LHCN-M2 (cell line): Measurements from ENCODE around the gene GNG4. TPM values are rescaled to one million over a fixed set of nuclear protein-coding genes. Genes with fewer than 3 reads are reported as not detected.
"Not testable (repeated sequence)": the region's sequence is repeated elsewhere in the genome, so short reads cannot be mapped to it uniquely, and the experiment has no call there.

Source experiments
- DNase-seq: peaks from one replicate; pipeline ENCODE4 v3.0.0-alpha.2; 2012; ENCODE audit warnings: low read depth
- total RNA-seq: library from RNA; depleted of rRNA; stranded (reverse); fragments of >200 nt; gene quantifications from 2 replicates; pipeline ENCODE4 v1.2.3, GENCODE V29; 2014

Gene GNG4
- total RNA-seq, 1 experiment from 2014 or later, result 0.11 TPM

DNA sequence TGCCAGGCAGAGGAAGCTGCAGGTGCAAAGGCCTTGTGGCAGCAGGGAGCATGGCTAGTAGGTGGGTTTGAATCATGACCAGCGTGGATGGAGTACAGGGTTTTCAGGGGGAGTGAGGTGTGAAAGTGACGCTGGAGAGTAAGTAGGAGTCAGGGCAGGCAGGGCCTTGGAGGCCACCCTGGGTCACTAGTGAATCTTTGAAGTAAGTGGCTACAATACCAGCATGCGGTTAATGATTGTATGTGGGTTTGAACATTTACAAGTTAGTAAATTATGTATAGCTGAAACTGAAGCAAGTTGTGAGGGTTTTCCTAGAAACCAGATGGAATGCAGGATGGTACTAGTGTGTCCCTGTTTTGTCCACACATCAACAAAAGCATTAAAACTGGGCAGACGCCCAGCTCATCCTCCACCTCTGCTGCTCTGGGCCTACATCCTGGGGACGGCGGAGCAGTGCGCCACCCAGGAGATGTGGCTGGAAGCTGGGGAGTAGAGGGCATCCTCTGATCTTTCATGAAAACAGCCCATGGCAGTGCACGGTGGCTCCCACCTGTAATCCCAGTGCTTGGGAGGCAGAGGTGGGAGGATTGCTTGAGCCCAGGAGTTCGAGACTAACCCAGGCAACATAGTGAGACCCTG, 104.2 kb downstream of the GNG4 start:
- no peak for DNase-seq

- DNase-seq, result not testable (repeated sequence)
Measured at GRCh38 chr1:235542845-235543244, 106.7 kb downstream of the GNG4 start.

- peak; percentile 14 for DNase-seq
Measured at GRCh38 chr1:235533476-235534168, 116.0 kb downstream of the GNG4 start.

- peak; percentile 71 for DNase-seq
Measured at GRCh38 chr1:235532360-235532759, 117.2 kb downstream of the GNG4 start.

GRCh38 chr1:235527196-235527814, 122.3 kb downstream of the GNG4 start:
- no peak for DNase-seq

- no peak for DNase-seq
Measured at GRCh38 chr1:235525314-235525713, 124.3 kb downstream of the GNG4 start.

- no peak for DNase-seq
Measured at GRCh38 chr1:235516862-235517446, 132.6 kb downstream of the GNG4 start.

DNA sequence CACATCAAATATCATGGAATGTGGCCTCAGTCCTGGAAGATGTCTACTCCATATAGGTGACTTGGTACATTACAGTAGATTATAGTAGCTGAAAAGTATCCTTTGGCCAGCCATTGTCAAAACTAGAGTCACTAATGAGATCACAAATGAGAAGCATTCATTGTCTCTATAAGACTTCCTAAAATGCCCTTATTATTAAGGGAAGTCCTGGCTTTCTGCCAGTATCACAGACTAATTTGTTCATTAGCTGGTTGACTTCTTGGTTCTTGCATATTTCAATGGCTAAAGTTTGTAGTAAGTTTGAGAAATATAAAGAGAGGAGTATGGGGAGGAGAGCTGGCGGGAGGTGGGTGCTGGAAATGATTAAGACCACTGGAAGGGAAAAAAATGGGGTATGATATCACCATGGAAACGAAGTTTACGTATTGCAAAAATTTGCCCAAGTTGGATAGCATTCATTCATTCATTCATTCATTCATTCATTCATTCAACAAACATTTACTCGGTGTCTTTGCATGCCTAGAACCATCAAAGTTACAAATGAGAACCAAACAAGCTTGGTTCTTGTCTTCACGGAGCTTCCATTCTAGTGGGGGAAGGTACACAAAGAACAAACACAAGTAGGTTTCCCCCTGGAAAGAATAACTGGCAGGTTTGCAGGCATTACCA, 133.6 kb downstream of the GNG4 start:
- no peak for DNase-seq

DNA sequence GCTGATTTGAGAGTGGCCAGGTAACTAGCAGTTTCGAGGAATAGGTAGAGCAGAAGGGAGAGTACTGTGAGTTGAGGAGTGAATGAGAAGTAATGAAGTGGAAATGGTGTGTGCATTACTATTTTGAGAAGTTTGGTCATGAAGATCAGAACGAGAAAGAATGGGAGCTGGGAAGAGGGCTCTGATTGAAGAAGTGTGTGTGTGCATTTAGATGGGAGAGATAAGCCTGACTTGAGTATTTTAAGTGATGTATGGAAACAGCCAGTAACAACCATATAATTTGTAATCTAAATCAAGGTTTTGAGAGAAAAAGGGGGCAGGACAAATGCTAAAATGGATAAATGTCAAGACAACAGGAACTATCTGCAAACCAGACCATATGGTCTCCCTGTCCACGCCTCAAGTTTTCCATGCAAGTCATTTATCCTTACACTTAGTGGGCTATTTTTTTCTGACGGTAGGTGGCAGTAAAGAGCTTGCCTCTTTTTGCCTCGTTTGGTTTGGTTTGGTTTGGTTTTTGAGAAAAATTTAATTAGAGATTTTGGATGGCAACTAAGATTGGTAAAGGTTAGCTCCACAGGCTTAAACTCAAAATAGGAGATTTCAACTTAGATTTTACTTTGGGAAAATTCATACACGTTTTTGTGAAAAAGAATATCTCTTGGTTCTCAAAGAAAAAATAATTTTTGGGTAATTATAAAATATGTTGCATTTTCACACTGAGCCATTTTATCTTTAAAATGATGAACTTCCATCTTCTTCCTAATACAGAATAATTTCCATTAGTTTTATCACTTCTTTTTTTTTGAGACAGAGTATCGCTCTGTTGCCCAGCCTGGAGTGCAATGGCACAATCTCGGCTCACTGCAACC, 135.9 kb downstream of the GNG4 start:
- DNase-seq, result peak; percentile 68

- peak; percentile 36 for DNase-seq
Measured at GRCh38 chr1:235511470-235512240, 137.9 kb downstream of the GNG4 start.

DNA sequence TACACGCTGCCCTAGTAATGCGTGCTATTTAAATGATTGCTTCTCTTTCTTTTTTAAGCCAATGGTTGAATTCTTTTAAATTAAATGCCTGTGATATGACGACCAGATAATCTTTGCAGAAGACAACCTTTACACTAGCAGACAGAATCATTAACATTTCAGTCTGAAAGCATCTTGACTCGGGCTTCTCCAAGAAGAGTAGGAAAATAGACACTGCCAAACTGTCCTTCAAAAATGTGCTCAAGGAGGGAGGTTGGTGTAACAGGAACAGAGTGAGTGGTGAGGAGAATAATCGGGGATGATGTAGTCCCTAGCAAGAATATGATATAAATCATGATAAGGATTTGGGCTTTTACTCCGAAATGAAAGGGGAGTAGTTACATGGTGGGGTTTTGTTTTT, 138.8 kb downstream of the GNG4 start:
- no peak for DNase-seq

- no peak for DNase-seq
Measured at GRCh38 chr1:235507623-235508022, 142.0 kb downstream of the GNG4 start.

DNA sequence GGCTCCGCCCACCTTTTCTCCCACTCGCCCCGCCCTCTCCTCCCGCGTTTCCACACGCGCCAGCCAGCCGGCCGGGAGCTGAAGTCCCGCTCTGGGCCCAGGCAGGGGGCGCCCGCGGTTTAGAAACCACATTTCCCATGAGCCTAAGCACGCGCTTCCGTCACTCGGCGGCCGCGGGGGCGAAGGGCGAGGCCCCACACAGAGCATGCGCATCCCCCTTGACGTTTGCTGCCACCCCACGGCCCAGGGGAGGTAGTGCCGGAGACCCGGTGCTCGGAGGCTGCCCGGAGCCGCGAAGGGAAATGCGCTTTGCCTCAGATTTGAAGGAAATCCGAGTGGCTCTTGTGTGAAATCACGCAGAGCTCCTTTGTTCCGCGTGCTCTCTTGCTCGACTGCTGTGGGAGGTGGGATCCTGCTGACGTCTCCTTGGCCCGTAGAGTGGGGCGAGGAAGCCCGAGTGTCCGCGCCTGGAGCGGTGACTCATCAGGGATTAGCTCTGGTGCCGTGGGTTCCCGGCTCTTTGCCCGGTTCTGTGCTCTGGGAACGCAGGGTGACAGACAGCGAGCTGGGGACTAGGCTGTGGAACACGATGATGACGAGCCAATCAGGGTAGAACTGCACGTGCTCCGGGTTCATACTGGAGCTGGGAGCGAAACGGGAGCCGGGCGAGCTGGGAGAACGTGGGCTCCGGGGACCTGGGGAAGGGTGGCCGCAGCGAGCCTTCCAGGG, 144.9 kb downstream of the GNG4 start:
- DNase-seq, result peak; percentile 98

GRCh38 chr1:235504122-235504493, 145.5 kb downstream of the GNG4 start, which contains the start of gene B3GALNT2:
TSS of gene B3GALNT2 (minus strand) at chr1:235504452. CDS start at chr1:235504252, 200 bp downstream.
- no peak for DNase-seq

- peak; percentile 36 for DNase-seq
Measured at GRCh38 chr1:235503403-235504121, 146.0 kb downstream of the GNG4 start.

DNA sequence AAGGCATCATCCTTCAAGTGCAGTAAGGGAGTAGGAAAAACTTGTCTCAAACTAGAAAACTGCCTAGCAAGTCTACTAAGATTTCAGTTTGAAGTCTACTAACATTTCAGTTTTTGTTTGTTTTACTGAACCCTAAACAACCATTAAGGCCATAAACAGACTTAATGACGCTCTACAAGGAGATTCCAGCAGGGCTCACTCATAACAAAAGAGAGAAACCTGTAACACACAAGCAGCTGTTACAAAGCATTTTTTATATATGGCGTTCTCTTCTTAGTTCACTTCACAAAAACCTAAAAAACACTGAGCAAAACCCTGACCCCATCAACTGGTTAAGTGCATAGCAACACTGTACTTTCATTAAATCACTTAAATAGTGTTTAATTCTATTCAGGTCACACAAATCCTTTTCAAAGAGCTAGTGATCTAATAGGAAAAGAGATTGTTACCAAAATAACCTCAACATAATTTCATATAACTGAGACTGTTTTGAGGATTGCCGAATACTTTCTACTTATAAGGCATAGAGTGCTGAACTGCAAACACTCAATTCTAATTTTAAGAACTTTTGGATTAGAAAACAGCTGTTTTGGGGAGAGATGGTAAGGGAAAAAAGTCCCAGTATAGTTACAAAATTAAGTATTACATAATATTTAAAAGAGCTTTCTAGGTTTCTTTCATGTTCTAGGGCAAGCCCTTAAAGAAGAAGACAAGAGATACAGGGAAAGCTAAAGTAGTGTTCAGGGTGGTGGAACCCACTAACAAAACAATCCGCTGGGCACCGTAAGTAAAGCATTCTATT, 146.8 kb downstream of the GNG4 start:
- DNase-seq, result peak; percentile 78

DNA sequence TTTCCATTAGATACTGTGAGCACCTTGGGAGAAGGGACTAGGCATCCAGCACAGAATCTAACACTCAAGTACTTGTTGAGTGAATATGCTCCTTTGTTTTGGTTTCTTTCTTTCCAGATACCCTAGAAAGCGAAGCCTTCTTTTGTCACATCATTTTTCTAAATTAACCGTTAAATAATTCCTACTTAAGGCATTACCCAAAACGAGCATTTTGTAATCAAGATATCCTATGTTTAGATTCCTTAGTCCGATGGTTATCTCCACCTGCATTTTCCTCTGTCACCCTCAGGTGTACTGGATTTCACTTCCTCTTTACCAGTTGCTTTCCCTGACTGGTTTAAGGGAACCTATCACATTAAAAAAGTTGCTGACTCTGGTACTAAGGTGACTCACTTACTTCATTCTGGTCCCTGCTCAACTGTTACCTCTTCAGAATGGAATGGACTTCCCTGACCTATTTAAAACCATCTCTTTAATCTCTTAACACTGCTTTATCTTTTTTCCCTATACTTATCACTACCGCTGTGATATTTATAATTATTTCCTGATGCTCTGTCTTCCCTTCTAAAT, 148.5 kb downstream of the GNG4 start:
- DNase-seq, result no peak
